MCF 10A (cell line): Measurements from ENCODE around the gene CCDC150. TPM values are rescaled to one million over a fixed set of nuclear protein-coding genes. Genes with fewer than 3 reads are reported as not detected.

Experiments used
- BruUV-seq: library from RNA; stranded (reverse); fragments of 400-500 nt; replicated peaks from 2 replicates; lab custom pipeline; 2021; lab: Mats Ljungman, UMichigan
- CTCF ChIA-PET: fragments of 300-600 bp; sonication (Branson Sonifier 250); formaldehyde crosslinking; extraction: SDS; loops from one replicate; lab custom pipeline; 2021; ENCODE audit warnings: antibody characterized with exemption, inconsistent platforms; lab: Yijun Ruan, JAX
- POLR2A ChIA-PET: fragments of 300-600, 350-650 bp; sonication (Branson Sonifier 250); formaldehyde crosslinking; extraction: SDS; loops from one replicate; lab custom pipeline; 2020; ENCODE audit warnings: antibody characterized with exemption, inconsistent platforms; lab: Yijun Ruan, JAX
- DNase-seq: peaks from one replicate; pipeline ENCODE4 v3.0.0-alpha.2; 2018; ENCODE audit not compliant: unreplicated experiment
- H3K27ac Mint-ChIP-seq: one replicate; pipeline ENCODE4 v1.8.0; 2022; ENCODE audit warnings: mild to moderate bottlenecking, low read depth, mixed read lengths; ENCODE audit not compliant: unreplicated experiment
- H3K27me3 Mint-ChIP-seq: one replicate; pipeline ENCODE4 v1.8.0; 2022; ENCODE audit warnings: mixed read lengths; ENCODE audit not compliant: insufficient read depth, unreplicated experiment
- H3K36me3 Mint-ChIP-seq: one replicate; pipeline ENCODE4 v1.8.0; 2022; ENCODE audit warnings: mild to moderate bottlenecking, moderate library complexity, mixed read lengths; ENCODE audit not compliant: insufficient read depth, unreplicated experiment
- H3K4me1 Mint-ChIP-seq: one replicate; pipeline ENCODE4 v1.8.0; 2022; ENCODE audit warnings: mixed read lengths; ENCODE audit not compliant: insufficient read depth, unreplicated experiment
- H3K4me3 Mint-ChIP-seq: one replicate; pipeline ENCODE4 v1.8.0; 2022; ENCODE audit warnings: mild to moderate bottlenecking, moderate library complexity, mixed read lengths; ENCODE audit not compliant: unreplicated experiment
- H3K9me3 Mint-ChIP-seq: one replicate; pipeline ENCODE4 v1.8.0; 2022; ENCODE audit warnings: mixed read lengths; ENCODE audit not compliant: unreplicated experiment
- CTCF ChIP-seq: fragments of 200-600 bp; IDR thresholded peaks from one replicate; pipeline ENCODE4 v1.8.0; 2022; ENCODE audit warnings: antibody characterized with exemption, mild to moderate bottlenecking; ENCODE audit not compliant: unreplicated experiment
- intact Hi-C: fragments of 100-400 bp; cut with micrococcal nuclease; formaldehyde crosslinking; loops from 2 replicates; pipeline ENCODE4 v1.14.1; 2022
- total RNA-seq: library from RNA; stranded (reverse); gene quantifications from 2 replicates; pipeline ENCODE4 v1.2.3, GENCODE V29; 2022

CCDC150 gene
- total RNA-seq, 1 experiment from 2014 or later, result 8.1 TPM

- POLR2A ChIA-PET, result no interaction called here
- H3K4me1 Mint-ChIP-seq, result no peaks in the 10 kb centered on the region
- no peak overlapping the region for H3K27ac Mint-ChIP-seq
- intact Hi-C loops, result no loop called here
- BruUV-seq, result no TSS peak
- no peak for TF ChIP-seq CTCF
- H3K36me3 Mint-ChIP-seq, result no peaks in the 10 kb centered on the region
- no peaks in the 10 kb centered on the region for H3K27me3 Mint-ChIP-seq
- H3K9me3 Mint-ChIP-seq, result no peaks in the 10 kb centered on the region
- CTCF ChIA-PET, result interaction anchor here (0.6 to 0.9 kb wide), 4 partner anchors 11 to 133 kb away, joined by 3 to 4 read pairs (median 4); no protein-coding TSS in a partner anchor
- H3K4me3 Mint-ChIP-seq, result no peak overlapping the region
- no peak for DNase-seq
Measured at GRCh38 chr2:196618661-196619060, 20.9 kb upstream of the CCDC150 start.

GRCh38 chr2:196630531-196630930, 9.0 kb upstream of the CCDC150 start:
- no peak for DNase-seq
- Mint-ChIP-seq H3K4me1 (no peaks in the 10 kb centered on the region), H3K36me3 (no peaks in the 10 kb centered on the region), H3K4me3 (no peak overlapping the region), H3K27me3 (no peaks in the 10 kb centered on the region), H3K27ac (no peak overlapping the region), H3K9me3 (peaks cover 16% of the 10 kb centered on the region)
- intact Hi-C loops, result no loop called here
- ChIA-PET CTCF (interaction anchor here (0.6 kb wide), 1 partner anchor 12 kb away, joined by 3 read pairs; no protein-coding TSS in a partner anchor), POLR2A (no interaction called here)
- no peak for TF ChIP-seq CTCF
- no TSS peak for BruUV-seq

GRCh38 chr2:196635156-196635555, 4.4 kb upstream of the CCDC150 start:
- BruUV-seq, result no TSS peak
- CTCF ChIA-PET, result interaction anchor here (0.7 kb wide), 1 partner anchor 152 kb away, joined by 3 read pairs; no protein-coding TSS in a partner anchor

GRCh38 chr2:196638765-196639164, 750 bp upstream of the CCDC150 start:
- BruUV-seq, result no TSS peak
- no peak for DNase-seq
- ChIA-PET POLR2A (interaction anchor here (1.0 to 2.4 kb wide), 5 partner anchors 13 to 87 kb away, joined by 3 to 8 read pairs (median 4); no protein-coding TSS in a partner anchor), CTCF (interaction anchor here (0.6 to 1.5 kb wide), 5 partner anchors 10 to 206 kb away, joined by 3 to 6 read pairs (median 3); no protein-coding TSS in a partner anchor)
- H3K27ac Mint-ChIP-seq, result no peak overlapping the region
- TF ChIP-seq CTCF, result no peak
- no peaks in the 10 kb centered on the region for H3K27me3 Mint-ChIP-seq
- intact Hi-C loops, result loop anchor here (2.0 kb wide), 2 partner anchors 38 to 46 kb away; partner anchors contain the start of gene HECW2
- no peaks in the 10 kb centered on the region for H3K9me3 Mint-ChIP-seq
- H3K4me1 Mint-ChIP-seq, result peaks cover 16% of the 10 kb centered on the region
- H3K4me3 Mint-ChIP-seq, result peak overlapping the region; percentile 94
- H3K36me3 Mint-ChIP-seq, result no peaks in the 10 kb centered on the region

More at GRCh38 chr2:196635156-196635555, 4.4 kb upstream of the CCDC150 start:
- intact Hi-C loops, result no loop called here
- POLR2A ChIA-PET, result interaction anchor here (1.9 kb wide), 1 partner anchor 12 kb away, joined by 6 read pairs; no protein-coding TSS in a partner anchor
- Mint-ChIP-seq H3K4me3 (no peak overlapping the region), H3K36me3 (no peaks in the 10 kb centered on the region), H3K4me1 (peaks cover under 1% of the 10 kb centered on the region), H3K27ac (no peak overlapping the region), H3K27me3 (no peaks in the 10 kb centered on the region), H3K9me3 (peaks cover 16% of the 10 kb centered on the region)
- no peak for DNase-seq
- no peak for TF ChIP-seq CTCF
